Liver (tissue), 9 donors: ENCODE results near the gene RNF149. TPM values are rescaled to one million over a fixed set of nuclear protein-coding genes. Genes with fewer than 3 reads are reported as not detected.

Experiments used
- DNase-seq: peaks from one replicate; pipeline ENCODE4 v3.0.0-alpha.2; 2017; ENCODE audit warnings: low spot score
- H3K27ac ChIP-seq, 2 donors: one replicate each; pipeline ENCODE4 v1.7.0; 2013; ENCODE audit warnings: inconsistent platforms in 2 of 2, low read length in 2 of 2, control low read depth in 1 of 2, low read depth in 1 of 2, mild to moderate bottlenecking in 1 of 2
- H3K27me3 ChIP-seq, 4 donors: one replicate each; pipeline versions ENCODE4 v1.6.1 to v1.7.0; 2013; ENCODE audit warnings: low read length in 3 of 4, inconsistent platforms in 1 of 4, mild to moderate bottlenecking in 1 of 4, moderate library complexity in 1 of 4; ENCODE audit not compliant: control insufficient read depth in 4 of 4, insufficient read depth in 4 of 4
- H3K36me3 ChIP-seq, 4 donors: one replicate each; pipeline versions ENCODE4 v1.6.1 to v1.7.0; 2013; ENCODE audit warnings: low read length in 3 of 4, mild to moderate bottlenecking in 3 of 4, low read depth in 1 of 4, moderate library complexity in 1 of 4; ENCODE audit not compliant: control insufficient read depth in 4 of 4, insufficient read depth in 3 of 4
- H3K4me1 ChIP-seq, 4 donors: one replicate each; pipeline versions ENCODE4 v1.6.1 to v1.7.0; 2013; ENCODE audit warnings: low read length in 3 of 4, mild to moderate bottlenecking in 3 of 4, moderate library complexity in 1 of 4; ENCODE audit not compliant: control insufficient read depth in 4 of 4, insufficient read depth in 4 of 4
- H3K4me3 ChIP-seq, 3 donors: one replicate each; pipeline versions ENCODE4 v1.6.1 to v1.7.0; 2013; ENCODE audit warnings: low read length in 3 of 3, control low read depth in 1 of 3, low read depth in 1 of 3, mild to moderate bottlenecking in 1 of 3
- H3K9ac ChIP-seq, 2 donors: one replicate each; pipeline ENCODE4 v1.7.0; 2013; ENCODE audit warnings: low read length in 2 of 2, mild to moderate bottlenecking in 2 of 2, moderate library complexity in 2 of 2, control low read depth in 1 of 2, low read depth in 1 of 2
- H3K9me3 ChIP-seq, 4 donors: one replicate each; pipeline versions ENCODE4 v1.6.1 to v1.7.0; 2013; ENCODE audit warnings: low read length in 3 of 4; ENCODE audit not compliant: control insufficient read depth in 4 of 4
- ATF3 ChIP-seq: IDR thresholded peaks from 2 replicates; pipeline ENCODE4 v1.6.1; 2016; ENCODE audit warnings: antibody characterized with exemption
- CTCF ChIP-seq: fragments of 150-350 bp; IDR thresholded peaks from 2 replicates; pipeline ENCODE4 v1.5.1; 2017; ENCODE audit warnings: improper control_type of control experiment, low read depth, low read length; ENCODE audit not compliant: missing input control
- EGR1 ChIP-seq, 2 donors: IDR thresholded peaks; 2 replicates each; pipeline ENCODE4 v1.6.1; 2016 to 2018; ENCODE audit warnings: antibody characterized with exemption in 2 of 2, low read depth in 2 of 2
- FOXA1 ChIP-seq: IDR thresholded peaks from 2 replicates; pipeline ENCODE4 v1.6.1; 2016; ENCODE audit warnings: antibody characterized with exemption
- FOXA2 ChIP-seq: IDR thresholded peaks from 2 replicates; pipeline ENCODE4 v1.6.1; 2016; ENCODE audit warnings: antibody characterized with exemption
- GABPA ChIP-seq, 2 donors: IDR thresholded peaks in 1 of 2; conservative IDR thresholded peaks in 1 of 2; 2 replicates each; pipeline ENCODE4 v1.6.1; 2016; ENCODE audit warnings: antibody characterized with exemption in 2 of 2, mild to moderate bottlenecking in 1 of 2, moderate library complexity in 1 of 2
- HNF4A ChIP-seq, 2 donors: conservative IDR thresholded peaks; 2 replicates each; pipeline ENCODE4 v1.6.1; 2016; ENCODE audit warnings: antibody characterized with exemption in 2 of 2, mild to moderate bottlenecking in 2 of 2
- HNF4G ChIP-seq: IDR thresholded peaks from 2 replicates; pipeline ENCODE4 v1.6.1; 2016; ENCODE audit warnings: antibody characterized with exemption
- JUND ChIP-seq, 2 donors: IDR thresholded peaks; 2 replicates each; pipeline ENCODE4 v1.6.1; 2016; ENCODE audit warnings: antibody characterized with exemption in 2 of 2
- MAX ChIP-seq: IDR thresholded peaks from 2 replicates; pipeline ENCODE4 v1.6.1; 2016; ENCODE audit warnings: antibody characterized with exemption
- NR2F2 ChIP-seq: IDR thresholded peaks from 2 replicates; pipeline ENCODE4 v1.6.1; 2016; ENCODE audit warnings: antibody characterized with exemption
- RAD21 ChIP-seq, 2 donors: IDR thresholded peaks; 2 replicates each; pipeline ENCODE4 v1.6.1; 2016; ENCODE audit warnings: antibody characterized with exemption in 2 of 2, mild to moderate bottlenecking in 2 of 2
- REST ChIP-seq: IDR thresholded peaks from 2 replicates; pipeline ENCODE4 v1.6.1; 2016; ENCODE audit warnings: antibody characterized with exemption, mild to moderate bottlenecking
- RXRA ChIP-seq, 2 donors: IDR thresholded peaks; 2 replicates each; pipeline ENCODE4 v1.6.1; 2017 to 2018; ENCODE audit warnings: antibody characterized with exemption in 2 of 2, mild to moderate bottlenecking in 1 of 2
- SP1 ChIP-seq: IDR thresholded peaks from 2 replicates; pipeline ENCODE4 v1.6.1; 2018; ENCODE audit warnings: antibody characterized with exemption, mild to moderate bottlenecking
- TAF1 ChIP-seq: conservative IDR thresholded peaks from 2 replicates; pipeline ENCODE4 v1.6.1; 2016; ENCODE audit warnings: antibody characterized with exemption, mild to moderate bottlenecking
- YY1 ChIP-seq: IDR thresholded peaks from 2 replicates; pipeline ENCODE4 v1.6.1; 2016; ENCODE audit warnings: antibody characterized with exemption, mild to moderate bottlenecking
- ZBTB33 ChIP-seq: IDR thresholded peaks from 2 replicates; pipeline ENCODE4 v1.6.1; 2016; ENCODE audit warnings: antibody characterized with exemption
- polyA plus RNA-seq, 2 donors: library from polyadenylated mRNA; stranded (reverse) in 1 of 2; unstranded in 1 of 2; fragments of 200-250 nt in 1 of 2; fragments of >200 nt in 1 of 2; fragmentation: Nextera tagmentation in 1 of 2; extraction: Ambion mirVana in 1 of 2; gene quantifications; one replicate each; pipeline versions ENCODE4 v1.2.1 to v1.2.3, GENCODE V29; 2013 to 2015
- total RNA-seq, 2 donors: library from RNA; depleted of rRNA; stranded (reverse); fragments of >200 nt; gene quantifications; one replicate each; pipeline ENCODE4 v1.2.3, GENCODE V29; 2014
- donor health status: healthy.
- donor health status: healthy.
- donor health status: healthy.
- donor health status: healthy.
- donor health status: healthy.

RNF149 gene
- total and polyA plus RNA-seq, 4 donors, result 14.1 to 54.7 (median 29.1) TPM

- peaks cover 2 to 25% (median 17%) of the 10 kb centered on the region in 4 donors for H3K36me3 ChIP-seq
- no peaks in the 10 kb centered on the region for H3K27me3 ChIP-seq
- no peak overlapping the region for H3K4me3 ChIP-seq
- no peak overlapping the region for H3K27ac ChIP-seq
- H3K9ac ChIP-seq, result no peak overlapping the region
- H3K9me3 ChIP-seq, result no peaks in the 10 kb centered on the region
- peaks cover 3 to 24% (median 9%) of the 10 kb centered on the region in 4 donors for H3K4me1 ChIP-seq
- no peak for DNase-seq
- TF ChIP-seq RXRA (IDR thresholded peaks at IDR 0.05), result no peak
- no peak for TF ChIP-seq SP1
- TF ChIP-seq MAX, result no peak
- no peak for TF ChIP-seq REST
- TF ChIP-seq TAF1, result no peak
- no peak for TF ChIP-seq RAD21 (IDR thresholded peaks at IDR 0.05)
- TF ChIP-seq ATF3, result no peak
- no peak for TF ChIP-seq GABPA (IDR thresholded peaks at IDR 0.05 in 1 of 2, conservative IDR thresholded peaks at IDR 0.05 in 1 of 2)
- no peak for TF ChIP-seq EGR1 (IDR thresholded peaks at IDR 0.05; ENCODE audit: low read depth in 2 of 2)
- no peak for TF ChIP-seq FOXA2
- no peak for TF ChIP-seq JUND (IDR thresholded peaks at IDR 0.05)
- TF ChIP-seq ZBTB33, result no peak
- TF ChIP-seq HNF4G, result no peak
- TF ChIP-seq FOXA1, result no peak
- no peak for TF ChIP-seq HNF4A (conservative IDR thresholded peaks at IDR 0.05)
- TF ChIP-seq CTCF, result no peak
- no peak for TF ChIP-seq NR2F2
- no peak for TF ChIP-seq YY1
These were observed 17.8 kb downstream of the RNF149 start for GRCh38 chr2:101290711-101291110.
